Activated B cell treated with CpG ODN at 0.5 μM for 24 hours (primary cell): Measurements from ENCODE around the gene FARP1. TPM values are rescaled to one million over a fixed set of nuclear protein-coding genes. Genes with fewer than 3 reads are reported as not detected.

ENCODE experiments used
- ATAC-seq: fragments of 200-7000 bp; cut with Tn5 transposase; one replicate; pipeline ENCODE4 v1.10.0; 2021; ENCODE audit warnings: low read depth, mild to moderate bottlenecking, moderate library complexity
- CTCF ChIA-PET: fragments of 350-600 bp; sonication (Branson Sonifier 250); formaldehyde crosslinking; loops from one replicate; lab custom pipeline; 2021; ENCODE audit warnings: antibody characterized with exemption; lab: Charles Lee
- POLR2A ChIA-PET: fragments of 350-600 bp; sonication (Branson Sonifier 250); formaldehyde crosslinking; loops from one replicate; lab custom pipeline; 2021; ENCODE audit warnings: antibody characterized with exemption; lab: Charles Lee
- DNase-seq: peaks from one replicate; pipeline ENCODE4 v3.0.0; 2022
- H3K27ac Mint-ChIP-seq: one replicate; pipeline ENCODE4 v1.8.0; 2020; ENCODE audit warnings: mixed read lengths
- H3K27me3 Mint-ChIP-seq: one replicate; pipeline ENCODE4 v1.8.0; 2021; ENCODE audit warnings: mixed read lengths
- H3K36me3 Mint-ChIP-seq: one replicate; pipeline ENCODE4 v1.8.0; 2021; ENCODE audit warnings: low read depth, mixed read lengths
- H3K4me1 Mint-ChIP-seq: one replicate; pipeline ENCODE4 v1.8.0; 2021; ENCODE audit warnings: mixed read lengths
- H3K4me3 Mint-ChIP-seq: one replicate; pipeline ENCODE4 v1.8.0; 2020; ENCODE audit warnings: mild to moderate bottlenecking, mixed read lengths
- H3K9me3 Mint-ChIP-seq: one replicate; pipeline ENCODE4 v1.8.0; 2020; ENCODE audit warnings: mixed read lengths
- intact Hi-C: fragments of 100-400 bp; cut with micrococcal nuclease; formaldehyde crosslinking; loops from one replicate; pipeline ENCODE4 v1.15.1; 2024
- total RNA-seq: library from RNA; stranded (reverse); gene quantifications from 2 replicates; pipeline ENCODE4 v1.2.3, GENCODE V29; 2022
- TF ChIP-seq, protein P1 (sequence below): fragments of 200-600 bp; IDR thresholded peaks from one replicate; pipeline ENCODE4 v1.8.0; 2022; ENCODE audit warnings: antibody characterized with exemption, mild to moderate bottlenecking

Gene FARP1
- total RNA-seq, 1 donor from 2014 or later: 2.1 TPM

DNA sequence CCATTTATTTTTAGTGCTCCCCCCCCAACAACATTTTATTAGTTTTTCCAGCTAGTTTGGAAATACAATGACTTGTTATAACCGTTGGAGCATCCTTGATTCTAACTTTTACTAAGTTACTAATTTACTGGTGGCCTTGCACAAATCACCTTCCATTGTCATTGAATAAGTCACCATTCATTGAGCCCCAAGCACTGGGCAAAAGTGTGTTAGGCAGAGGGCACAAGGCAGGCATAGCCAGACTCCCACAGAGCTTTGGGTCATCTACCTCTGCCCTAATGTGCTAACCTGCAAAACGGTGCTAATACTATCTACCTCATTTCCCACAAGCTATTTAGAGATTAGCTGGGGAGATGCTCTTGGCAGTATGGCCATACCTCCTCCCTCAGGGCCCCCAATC is 120.9 kb downstream of the FARP1 start:
- TF ChIP-seq, protein P1, sequence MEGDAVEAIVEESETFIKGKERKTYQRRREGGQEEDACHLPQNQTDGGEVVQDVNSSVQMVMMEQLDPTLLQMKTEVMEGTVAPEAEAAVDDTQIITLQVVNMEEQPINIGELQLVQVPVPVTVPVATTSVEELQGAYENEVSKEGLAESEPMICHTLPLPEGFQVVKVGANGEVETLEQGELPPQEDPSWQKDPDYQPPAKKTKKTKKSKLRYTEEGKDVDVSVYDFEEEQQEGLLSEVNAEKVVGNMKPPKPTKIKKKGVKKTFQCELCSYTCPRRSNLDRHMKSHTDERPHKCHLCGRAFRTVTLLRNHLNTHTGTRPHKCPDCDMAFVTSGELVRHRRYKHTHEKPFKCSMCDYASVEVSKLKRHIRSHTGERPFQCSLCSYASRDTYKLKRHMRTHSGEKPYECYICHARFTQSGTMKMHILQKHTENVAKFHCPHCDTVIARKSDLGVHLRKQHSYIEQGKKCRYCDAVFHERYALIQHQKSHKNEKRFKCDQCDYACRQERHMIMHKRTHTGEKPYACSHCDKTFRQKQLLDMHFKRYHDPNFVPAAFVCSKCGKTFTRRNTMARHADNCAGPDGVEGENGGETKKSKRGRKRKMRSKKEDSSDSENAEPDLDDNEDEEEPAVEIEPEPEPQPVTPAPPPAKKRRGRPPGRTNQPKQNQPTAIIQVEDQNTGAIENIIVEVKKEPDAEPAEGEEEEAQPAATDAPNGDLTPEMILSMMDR: no peak

DNA sequence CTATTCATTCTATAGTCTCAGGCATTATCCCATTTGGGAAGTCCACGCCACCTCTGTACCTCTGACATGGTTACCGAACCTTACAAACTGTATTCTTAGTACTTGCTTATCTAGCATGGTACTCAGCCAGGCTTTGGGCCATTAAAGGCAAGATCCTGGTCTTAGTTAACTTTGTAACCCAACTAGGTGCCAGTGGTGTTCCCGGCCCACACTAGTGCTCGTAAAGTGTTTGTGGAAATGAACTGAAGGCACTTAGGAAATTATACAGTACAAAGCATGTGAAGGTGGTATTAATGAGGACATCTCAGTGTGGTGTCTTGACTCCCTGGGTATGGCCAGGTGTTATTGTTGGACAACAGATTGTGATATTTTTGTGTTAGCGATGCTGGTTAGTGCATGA is 122.0 kb downstream of the FARP1 start:
- POLR2A ChIA-PET: no interaction called here
- Mint-ChIP-seq H3K4me1 (no peaks in the 10 kb centered on the region), H3K27ac (no peak overlapping the region), H3K9me3 (no peaks in the 10 kb centered on the region), H3K4me3 (no peak overlapping the region), H3K36me3 (no peaks in the 10 kb centered on the region), H3K27me3 (peaks cover 9% of the 10 kb centered on the region)
- DNase-seq (no peak), ATAC-seq (no peak)
- TF ChIP-seq, protein P1: no peak
- intact Hi-C loops: no loop called here
- CTCF ChIA-PET: no interaction called here

More for the DNA sequence above, 120.9 kb downstream of the FARP1 start:
- ChIA-PET POLR2A (interaction anchor here (0.6 kb wide), 1 partner anchor 194 kb away, joined by 5 read pairs; no protein-coding TSS in a partner anchor), CTCF (no interaction called here)
- Mint-ChIP-seq H3K4me3 (no peak overlapping the region), H3K27me3 (peaks cover 9% of the 10 kb centered on the region), H3K4me1 (no peaks in the 10 kb centered on the region), H3K9me3 (no peaks in the 10 kb centered on the region), H3K36me3 (no peaks in the 10 kb centered on the region), H3K27ac (no peak overlapping the region)
- ATAC-seq (no peak), DNase-seq (no peak)
- intact Hi-C loops: no loop called here

DNA sequence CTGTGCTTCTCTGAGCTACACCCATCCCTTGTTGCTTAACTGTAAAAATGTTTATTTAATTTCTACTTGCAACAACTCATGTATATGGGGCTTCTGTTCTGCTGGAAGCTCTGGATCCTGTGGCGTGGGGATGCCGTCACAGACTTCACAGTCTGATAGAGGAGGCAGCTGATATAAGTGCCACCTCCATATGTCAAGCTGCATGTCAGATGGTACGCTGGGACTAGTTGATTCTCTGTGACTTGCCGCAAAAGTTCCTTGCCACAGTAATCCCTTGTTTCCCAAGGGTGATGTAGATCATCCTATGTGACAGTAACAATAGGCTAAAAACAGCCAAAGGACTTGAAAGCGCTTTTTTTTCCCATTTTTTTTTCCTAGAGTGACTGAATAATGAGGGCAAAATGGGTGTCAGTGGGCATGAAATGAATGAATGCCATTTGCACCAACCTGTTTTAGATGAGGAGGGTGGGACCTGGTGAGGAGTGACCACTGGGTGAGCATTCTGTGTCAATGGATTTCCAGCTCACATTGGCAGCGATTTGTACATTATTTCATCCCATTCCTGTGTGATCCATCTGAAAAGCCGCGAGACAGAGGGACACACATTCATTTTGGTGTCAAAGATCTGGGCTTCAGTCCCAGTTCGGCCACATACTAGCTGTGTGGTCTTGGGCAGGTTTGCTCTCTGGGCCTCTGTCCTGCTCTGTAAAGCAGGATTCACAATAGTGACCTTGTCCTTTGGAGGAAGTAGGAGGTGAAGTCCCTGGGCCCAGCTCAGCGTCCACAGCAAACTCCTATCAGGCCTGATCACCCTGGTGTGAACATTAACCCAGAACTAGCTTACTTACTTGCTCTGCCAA is 123.0 kb downstream of the FARP1 start:
- intact Hi-C loops: no loop called here

DNA sequence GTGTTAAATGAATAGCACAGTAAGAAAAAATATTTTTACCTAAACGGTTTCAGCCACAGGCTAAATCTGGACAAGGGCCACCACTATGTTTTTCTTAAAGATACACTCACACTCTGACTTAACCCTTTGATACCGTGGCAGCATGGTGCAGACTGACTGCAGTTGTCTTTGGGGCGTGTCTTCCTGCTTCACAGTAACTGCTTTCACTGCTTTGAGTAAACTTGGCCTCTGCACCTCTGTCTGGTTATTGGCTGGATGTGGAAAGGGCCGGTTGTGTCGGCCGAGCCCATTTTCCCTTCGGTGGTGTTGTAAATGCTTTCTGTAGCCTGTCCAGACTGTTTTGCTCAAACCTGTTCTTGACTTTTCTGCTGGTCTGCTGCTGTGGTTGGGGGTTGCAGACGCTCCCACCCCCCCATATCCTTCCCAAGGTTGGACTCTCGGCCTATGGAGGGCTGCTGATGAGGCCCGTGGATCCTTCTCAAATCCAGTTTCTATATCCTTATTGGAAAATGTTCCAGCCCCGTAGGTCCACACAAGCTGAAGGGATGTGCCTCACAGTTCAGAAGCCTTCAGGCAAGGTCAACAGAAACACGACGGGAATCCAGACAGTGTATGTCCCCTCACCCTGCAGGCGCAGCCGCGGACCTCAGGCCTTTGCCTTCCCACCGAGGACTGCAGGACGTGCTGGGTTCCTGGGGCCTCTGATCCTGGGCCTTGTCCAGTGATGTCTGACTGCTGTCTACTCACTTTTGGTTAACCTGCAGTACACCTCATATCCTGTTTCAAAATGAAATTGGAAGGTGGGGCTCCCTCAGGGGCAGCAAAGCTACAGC is 124.4 kb downstream of the FARP1 start:
- CTCF ChIA-PET: no interaction called here
- Mint-ChIP-seq H3K4me3 (no peak overlapping the region), H3K36me3 (no peaks in the 10 kb centered on the region), H3K27ac (no peak overlapping the region), H3K9me3 (no peaks in the 10 kb centered on the region), H3K4me1 (no peaks in the 10 kb centered on the region), H3K27me3 (peaks cover 2% of the 10 kb centered on the region)
- POLR2A ChIA-PET: no interaction called here
- TF ChIP-seq, protein P1: no peak
- DNase-seq (no peak), ATAC-seq (no peak)
- intact Hi-C loops: no loop called here

More for the DNA sequence above, 123.0 kb downstream of the FARP1 start:
- TF ChIP-seq, protein P1: no peak
- DNase-seq (no peak), ATAC-seq (no peak)
- H3K27me3 Mint-ChIP-seq: peaks cover 7% of the 10 kb centered on the region
- no peaks in the 10 kb centered on the region for H3K36me3 Mint-ChIP-seq
- H3K4me1 Mint-ChIP-seq: no peaks in the 10 kb centered on the region
- CTCF ChIA-PET: no interaction called here
- H3K27ac Mint-ChIP-seq: no peak overlapping the region
- H3K4me3 Mint-ChIP-seq: no peak overlapping the region
- H3K9me3 Mint-ChIP-seq: no peaks in the 10 kb centered on the region
- POLR2A ChIA-PET: no interaction called here

DNA sequence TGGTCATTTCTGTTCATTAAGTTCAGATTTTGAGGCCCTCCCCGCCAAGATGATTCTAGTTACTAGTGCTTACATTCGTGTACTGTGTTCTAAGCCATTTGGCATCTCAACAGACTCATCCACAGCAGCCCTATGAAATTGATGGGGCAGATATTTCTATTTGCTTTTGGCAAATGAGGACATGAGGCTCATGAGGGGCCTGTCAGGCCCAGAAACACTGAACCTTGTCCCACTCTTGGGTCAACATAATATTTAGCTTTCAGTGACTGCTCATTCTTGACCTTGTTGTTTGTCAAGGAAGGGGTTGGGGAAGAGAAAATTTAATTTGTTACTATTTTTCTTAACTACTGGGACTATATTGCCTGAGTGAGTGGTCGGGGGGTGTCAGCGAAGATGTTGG is 126.5 kb downstream of the FARP1 start:
- ATAC-seq (no peak), DNase-seq (no peak)
- Mint-ChIP-seq H3K4me3 (no peak overlapping the region), H3K27me3 (peaks cover under 1% of the 10 kb centered on the region), H3K9me3 (no peaks in the 10 kb centered on the region), H3K36me3 (no peaks in the 10 kb centered on the region), H3K27ac (no peak overlapping the region), H3K4me1 (no peaks in the 10 kb centered on the region)
- POLR2A ChIA-PET: no interaction called here
- TF ChIP-seq, protein P1: no peak
- CTCF ChIA-PET: no interaction called here
- intact Hi-C loops: no loop called here
